ENCODE measurements around the gene LPP. TPM values are rescaled to one million over a fixed set of nuclear protein-coding genes. Genes with fewer than 3 reads are reported as not detected.

Gene LPP
- total RNA-seq, 2 experiments from 2014 or later: 49.6 to 54.3 TPM

- DNase-seq (no peak), ATAC-seq (ENCODE audit: low read depth) (no peak)
- POLR2A ChIA-PET: no interaction called here
- peaks cover 11% of the 10 kb centered on the region for H3K4me1 Mint-ChIP-seq
- no peak overlapping the region for H3K4me3 Mint-ChIP-seq
- H3K9me3 Mint-ChIP-seq: no peaks in the 10 kb centered on the region
- H3K36me3 Mint-ChIP-seq: peaks cover 15% of the 10 kb centered on the region
- H3K27me3 Mint-ChIP-seq: no peaks in the 10 kb centered on the region
- H3K27ac Mint-ChIP-seq: no peak overlapping the region
These were observed 573.1 kb downstream of the LPP start for GRCh38 chr3:188727052-188727451.

GRCh38 chr3:188728371-188728896, 574.5 kb downstream of the LPP start:
- Mint-ChIP-seq H3K4me3 (no peak overlapping the region), H3K4me1 (peaks cover 10% of the 10 kb centered on the region), H3K27me3 (no peaks in the 10 kb centered on the region), H3K36me3 (peaks cover 17% of the 10 kb centered on the region), H3K27ac (no peak overlapping the region), H3K9me3 (no peaks in the 10 kb centered on the region)
- no peak for ATAC-seq (ENCODE audit: low read depth)
- no peak for DNase-seq
- POLR2A ChIA-PET: interaction anchor here (0.7 kb wide), 1 partner anchor 981 kb away, joined by 5 read pairs; no protein-coding TSS in a partner anchor

GRCh38 chr3:188729422-188729821, 575.5 kb downstream of the LPP start:
- peaks cover 10% of the 10 kb centered on the region for H3K4me1 Mint-ChIP-seq
- no peaks in the 10 kb centered on the region for H3K9me3 Mint-ChIP-seq
- no peak overlapping the region for H3K4me3 Mint-ChIP-seq
- ATAC-seq (ENCODE audit: low read depth): no peak
- H3K27me3 Mint-ChIP-seq: no peaks in the 10 kb centered on the region
- DNase-seq: no peak
- no peak overlapping the region for H3K27ac Mint-ChIP-seq
- POLR2A ChIA-PET: no interaction called here
- peaks cover 19% of the 10 kb centered on the region for H3K36me3 Mint-ChIP-seq

GRCh38 chr3:188734395-188734794, 580.4 kb downstream of the LPP start:
- no peak overlapping the region for H3K4me3 Mint-ChIP-seq
- no peaks in the 10 kb centered on the region for H3K27me3 Mint-ChIP-seq
- H3K36me3 Mint-ChIP-seq: peaks cover 13% of the 10 kb centered on the region
- H3K9me3 Mint-ChIP-seq: no peaks in the 10 kb centered on the region
- peaks cover 4% of the 10 kb centered on the region for H3K4me1 Mint-ChIP-seq
- DNase-seq (no peak), ATAC-seq (ENCODE audit: low read depth) (no peak)
- POLR2A ChIA-PET: no interaction called here
- no peak overlapping the region for H3K27ac Mint-ChIP-seq

- Mint-ChIP-seq H3K27ac (no peak overlapping the region), H3K4me1 (no peaks in the 10 kb centered on the region), H3K36me3 (peaks cover 4% of the 10 kb centered on the region), H3K4me3 (no peak overlapping the region), H3K9me3 (no peaks in the 10 kb centered on the region), H3K27me3 (peaks cover 3% of the 10 kb centered on the region)
- no peak for ATAC-seq (ENCODE audit: low read depth)
- no peak for DNase-seq
- POLR2A ChIA-PET: no interaction called here
These were observed 585.6 kb downstream of the LPP start for GRCh38 chr3:188739511-188739910.

- ATAC-seq (ENCODE audit: low read depth): no peak
- no peaks in the 10 kb centered on the region for H3K9me3 Mint-ChIP-seq
- peaks cover 4% of the 10 kb centered on the region for H3K36me3 Mint-ChIP-seq
- no peaks in the 10 kb centered on the region for H3K4me1 Mint-ChIP-seq
- POLR2A ChIA-PET: no interaction called here
- no peak for DNase-seq
- no peak overlapping the region for H3K27ac Mint-ChIP-seq
- H3K27me3 Mint-ChIP-seq: peaks cover 3% of the 10 kb centered on the region
- H3K4me3 Mint-ChIP-seq: no peak overlapping the region
These were observed 586.1 kb downstream of the LPP start for GRCh38 chr3:188740010-188740409.

- Mint-ChIP-seq H3K27me3 (peaks cover 3% of the 10 kb centered on the region), H3K9me3 (no peaks in the 10 kb centered on the region), H3K4me3 (no peak overlapping the region), H3K36me3 (peaks cover 3% of the 10 kb centered on the region), H3K4me1 (no peaks in the 10 kb centered on the region), H3K27ac (no peak overlapping the region)
- POLR2A ChIA-PET: no interaction called here
- no peak for DNase-seq
- no peak for ATAC-seq (ENCODE audit: low read depth)
These were observed 589.0 kb downstream of the LPP start for GRCh38 chr3:188742755-188743550.

- H3K4me1 Mint-ChIP-seq: no peaks in the 10 kb centered on the region
- ATAC-seq (ENCODE audit: low read depth): no peak
- peaks cover 3% of the 10 kb centered on the region for H3K27me3 Mint-ChIP-seq
These were observed 590.2 kb downstream of the LPP start for GRCh38 chr3:188744166-188744565.

GRCh38 chr3:188745031-188745430, 591.1 kb downstream of the LPP start:
- ATAC-seq (ENCODE audit: low read depth) (no peak), DNase-seq (no peak)
- H3K27me3 Mint-ChIP-seq: peaks cover 3% of the 10 kb centered on the region
- POLR2A ChIA-PET: no interaction called here
- no peaks in the 10 kb centered on the region for H3K4me1 Mint-ChIP-seq
- no peak overlapping the region for H3K4me3 Mint-ChIP-seq
- no peak overlapping the region for H3K27ac Mint-ChIP-seq
- H3K9me3 Mint-ChIP-seq: no peaks in the 10 kb centered on the region
- H3K36me3 Mint-ChIP-seq: peaks cover 2% of the 10 kb centered on the region

More at GRCh38 chr3:188744166-188744565, 590.2 kb downstream of the LPP start:
- no peaks in the 10 kb centered on the region for H3K9me3 Mint-ChIP-seq
- no peak for DNase-seq
- POLR2A ChIA-PET: interaction anchor here (0.6 kb wide), 1 partner anchor 12 kb away, joined by 3 read pairs; no protein-coding TSS in a partner anchor
- H3K4me3 Mint-ChIP-seq: no peak overlapping the region
- no peak overlapping the region for H3K27ac Mint-ChIP-seq
- peaks cover 2% of the 10 kb centered on the region for H3K36me3 Mint-ChIP-seq

- ATAC-seq (ENCODE audit: low read depth) (no peak), DNase-seq (no peak)
- Mint-ChIP-seq H3K36me3 (peaks cover 2% of the 10 kb centered on the region), H3K4me1 (no peaks in the 10 kb centered on the region), H3K9me3 (no peaks in the 10 kb centered on the region), H3K27me3 (peaks cover 3% of the 10 kb centered on the region), H3K4me3 (no peak overlapping the region), H3K27ac (no peak overlapping the region)
- POLR2A ChIA-PET: no interaction called here
These were observed 592.4 kb downstream of the LPP start for GRCh38 chr3:188746291-188746783.

- peaks cover 2% of the 10 kb centered on the region for H3K36me3 Mint-ChIP-seq
These were observed 593.5 kb downstream of the LPP start for GRCh38 chr3:188747489-188747888.

GRCh38 chr3:188749010-188749617, 595.2 kb downstream of the LPP start:
- Mint-ChIP-seq H3K27me3 (no peaks in the 10 kb centered on the region), H3K9me3 (no peaks in the 10 kb centered on the region), H3K36me3 (peaks cover 2% of the 10 kb centered on the region), H3K4me3 (no peak overlapping the region), H3K4me1 (peaks cover 6% of the 10 kb centered on the region), H3K27ac (no peak overlapping the region)
- peak; percentile 65 for ATAC-seq (ENCODE audit: low read depth)
- DNase-seq: no peak
- POLR2A ChIA-PET: interaction anchor here (0.8 to 1.3 kb wide), 3 partner anchors 1003 to 1008 kb away, joined by 3 to 4 read pairs (median 3); partner anchors contain the start of gene BCL6

More at GRCh38 chr3:188747489-188747888, 593.5 kb downstream of the LPP start:
- no peak overlapping the region for H3K27ac Mint-ChIP-seq
- H3K27me3 Mint-ChIP-seq: no peaks in the 10 kb centered on the region
- DNase-seq (no peak), ATAC-seq (ENCODE audit: low read depth) (no peak)
- H3K4me1 Mint-ChIP-seq: no peaks in the 10 kb centered on the region
- no peaks in the 10 kb centered on the region for H3K9me3 Mint-ChIP-seq
- POLR2A ChIA-PET: no interaction called here
- no peak overlapping the region for H3K4me3 Mint-ChIP-seq

- H3K36me3 Mint-ChIP-seq: no peaks in the 10 kb centered on the region
- POLR2A ChIA-PET: interaction anchor here (1.3 kb wide), 1 partner anchor 1004 kb away, joined by 3 read pairs; the partner anchor contains the start of gene BCL6
- no peak overlapping the region for H3K4me3 Mint-ChIP-seq
- no peaks in the 10 kb centered on the region for H3K27me3 Mint-ChIP-seq
- no peak overlapping the region for H3K27ac Mint-ChIP-seq
- no peaks in the 10 kb centered on the region for H3K9me3 Mint-ChIP-seq
- DNase-seq (no peak), ATAC-seq (ENCODE audit: low read depth) (no peak)
- H3K4me1 Mint-ChIP-seq: peaks cover 6% of the 10 kb centered on the region
These were observed 595.9 kb downstream of the LPP start for GRCh38 chr3:188749830-188750229.
